Astrocyte (in vitro differentiated cells and primary cell): Measurements from ENCODE around the gene RABGAP1L. TPM values are rescaled to one million over a fixed set of nuclear protein-coding genes. Genes with fewer than 3 reads are reported as not detected.

Source experiments
- DNase-seq: peaks from one replicate; pipeline ENCODE4 v3.0.0-alpha.2; 2010; ENCODE audit warnings: low read depth
- FAIRE-seq: peaks from 2 replicates; lab custom pipeline; 2011; peaks lifted over from hg19 to GRCh38; lab: Jason Lieb, UNC
- H2AFZ ChIP-seq: 2 replicates; pipeline ENCODE4 v1.6.0; 2012; ENCODE audit warnings: low read depth, low read length, inconsistent platforms
- H3K27ac ChIP-seq: 2 replicates; pipeline ENCODE4 v1.5.1; 2011; ENCODE audit warnings: low read depth, low read length, inconsistent platforms
- H3K27me3 ChIP-seq: 2 replicates; pipeline ENCODE4 v1.6.0; 2011; ENCODE audit warnings: low read length, inconsistent platforms; ENCODE audit not compliant: insufficient read depth
- H3K36me3 ChIP-seq: 2 replicates; pipeline ENCODE4 v1.5.1; 2011; ENCODE audit warnings: low read length, inconsistent platforms; ENCODE audit not compliant: insufficient read depth
- H3K4me1 ChIP-seq: 2 replicates; pipeline ENCODE4 v1.5.1; 2011; ENCODE audit warnings: low read length, inconsistent platforms; ENCODE audit not compliant: insufficient read depth
- H3K4me2 ChIP-seq: 2 replicates; pipeline ENCODE4 v1.6.0; 2012; ENCODE audit warnings: low read length, inconsistent platforms
- H3K4me3 ChIP-seq: 2 replicates; pipeline ENCODE4 v1.5.1; 2011; ENCODE audit warnings: low read depth, mild to moderate bottlenecking, low read length, inconsistent platforms; ENCODE audit not compliant: insufficient read depth
- H3K79me2 ChIP-seq: 2 replicates; pipeline ENCODE4 v1.6.0; 2012; ENCODE audit warnings: mild to moderate bottlenecking, low read length, inconsistent platforms; ENCODE audit not compliant: insufficient read depth
- H3K9ac ChIP-seq: 2 replicates; pipeline ENCODE4 v1.6.0; 2012; ENCODE audit warnings: mild to moderate bottlenecking, low read length, inconsistent platforms
- H3K9me3 ChIP-seq: 2 replicates; pipeline ENCODE4 v1.5.1; 2012; ENCODE audit warnings: low read depth, mild to moderate bottlenecking, low read length, inconsistent platforms; ENCODE audit not compliant: insufficient read depth
- H4K20me1 ChIP-seq: 2 replicates; pipeline ENCODE4 v1.6.0; 2012; ENCODE audit warnings: low read length, inconsistent platforms; ENCODE audit not compliant: insufficient read depth
- H3K27ac Mint-ChIP-seq: one replicate; pipeline ENCODE4 v1.8.0; 2021; ENCODE audit warnings: mild to moderate bottlenecking, mixed read lengths; ENCODE audit not compliant: unreplicated experiment
- H3K27me3 Mint-ChIP-seq: one replicate; pipeline ENCODE4 v1.8.0; 2021; ENCODE audit warnings: low read depth, mixed read lengths; ENCODE audit not compliant: unreplicated experiment
- H3K36me3 Mint-ChIP-seq: one replicate; pipeline ENCODE4 v1.8.0; 2021; ENCODE audit warnings: low read depth, mixed read lengths; ENCODE audit not compliant: unreplicated experiment
- H3K4me1 Mint-ChIP-seq: one replicate; pipeline ENCODE4 v1.8.0; 2021; ENCODE audit warnings: low read depth, mixed read lengths; ENCODE audit not compliant: unreplicated experiment
- H3K4me3 Mint-ChIP-seq: one replicate; pipeline ENCODE4 v1.8.0; 2021; ENCODE audit warnings: mild to moderate bottlenecking, moderate library complexity, mixed read lengths; ENCODE audit not compliant: unreplicated experiment
- H3K9me3 Mint-ChIP-seq: one replicate; pipeline ENCODE4 v1.8.0; 2021; ENCODE audit warnings: mild to moderate bottlenecking, mixed read lengths; ENCODE audit not compliant: unreplicated experiment
- EZH2 ChIP-seq: IDR thresholded peaks from 2 replicates; pipeline ENCODE4 v1.6.1; 2012; ENCODE audit warnings: mild to moderate bottlenecking, low read length, inconsistent platforms; ENCODE audit not compliant: insufficient read depth
- total RNA-seq: library from RNA; stranded (reverse); gene quantifications from 2 replicates; pipeline ENCODE4 v1.2.1, GENCODE V29; 2021
- TF ChIP-seq, protein P1 (sequence below): IDR thresholded peaks from 2 replicates; pipeline ENCODE4 v1.5.1; 2011; ENCODE audit warnings: low read depth, mild to moderate bottlenecking, inconsistent platforms, low read length, moderate library complexity; ENCODE audit not compliant: insufficient read depth

Gene RABGAP1L
- total RNA-seq, 1 donor from 2014 or later, result 40.2 TPM

DNA sequence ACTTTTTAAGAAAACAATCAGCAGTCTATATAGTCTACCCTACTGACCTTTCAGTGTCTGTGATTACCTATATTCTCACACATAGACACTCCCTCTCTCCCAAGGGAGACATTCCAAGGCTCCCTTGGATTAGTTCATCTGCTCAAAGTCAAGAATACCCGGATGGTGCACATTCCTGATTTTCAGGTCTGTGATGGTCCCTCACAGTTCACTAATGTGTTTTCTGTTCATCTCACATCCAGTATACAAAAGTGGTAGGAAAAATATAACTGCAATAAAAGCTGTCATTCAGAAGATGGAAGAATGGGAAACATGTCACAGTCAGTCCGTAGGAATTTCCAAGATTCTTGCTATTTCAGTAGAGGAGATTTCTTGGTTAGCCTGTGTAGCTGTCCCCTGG is 616.3 kb downstream of the RABGAP1L start:
- Histone ChIP-seq H3K9me3 (no peaks in the 10 kb centered on the region), H3K4me2 (no peak overlapping the region), H3K36me3 (no peaks in the 10 kb centered on the region), H4K20me1 (no peaks in the 10 kb centered on the region), H3K27me3 (peaks cover 3% of the 10 kb centered on the region), H3K4me1 (no peaks in the 10 kb centered on the region), H3K79me2 (no peaks in the 10 kb centered on the region), H3K4me3 (no peak overlapping the region), H3K9ac (no peak overlapping the region), H2AFZ (no peak overlapping the region), H3K27ac (no peak overlapping the region)
- DNase-seq (no peak), FAIRE-seq (no peak)
- no peaks in the 10 kb centered on the region for H3K9me3 Mint-ChIP-seq
- peaks cover 3% of the 10 kb centered on the region for H3K4me1 Mint-ChIP-seq
- H3K27ac Mint-ChIP-seq, result no peak overlapping the region
- H3K4me3 Mint-ChIP-seq, result no peak overlapping the region
- no peaks in the 10 kb centered on the region for H3K36me3 Mint-ChIP-seq
- TF ChIP-seq EZH2, result no peak
- TF ChIP-seq, protein P1, sequence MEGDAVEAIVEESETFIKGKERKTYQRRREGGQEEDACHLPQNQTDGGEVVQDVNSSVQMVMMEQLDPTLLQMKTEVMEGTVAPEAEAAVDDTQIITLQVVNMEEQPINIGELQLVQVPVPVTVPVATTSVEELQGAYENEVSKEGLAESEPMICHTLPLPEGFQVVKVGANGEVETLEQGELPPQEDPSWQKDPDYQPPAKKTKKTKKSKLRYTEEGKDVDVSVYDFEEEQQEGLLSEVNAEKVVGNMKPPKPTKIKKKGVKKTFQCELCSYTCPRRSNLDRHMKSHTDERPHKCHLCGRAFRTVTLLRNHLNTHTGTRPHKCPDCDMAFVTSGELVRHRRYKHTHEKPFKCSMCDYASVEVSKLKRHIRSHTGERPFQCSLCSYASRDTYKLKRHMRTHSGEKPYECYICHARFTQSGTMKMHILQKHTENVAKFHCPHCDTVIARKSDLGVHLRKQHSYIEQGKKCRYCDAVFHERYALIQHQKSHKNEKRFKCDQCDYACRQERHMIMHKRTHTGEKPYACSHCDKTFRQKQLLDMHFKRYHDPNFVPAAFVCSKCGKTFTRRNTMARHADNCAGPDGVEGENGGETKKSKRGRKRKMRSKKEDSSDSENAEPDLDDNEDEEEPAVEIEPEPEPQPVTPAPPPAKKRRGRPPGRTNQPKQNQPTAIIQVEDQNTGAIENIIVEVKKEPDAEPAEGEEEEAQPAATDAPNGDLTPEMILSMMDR, result no peak
- no peaks in the 10 kb centered on the region for H3K27me3 Mint-ChIP-seq

DNA sequence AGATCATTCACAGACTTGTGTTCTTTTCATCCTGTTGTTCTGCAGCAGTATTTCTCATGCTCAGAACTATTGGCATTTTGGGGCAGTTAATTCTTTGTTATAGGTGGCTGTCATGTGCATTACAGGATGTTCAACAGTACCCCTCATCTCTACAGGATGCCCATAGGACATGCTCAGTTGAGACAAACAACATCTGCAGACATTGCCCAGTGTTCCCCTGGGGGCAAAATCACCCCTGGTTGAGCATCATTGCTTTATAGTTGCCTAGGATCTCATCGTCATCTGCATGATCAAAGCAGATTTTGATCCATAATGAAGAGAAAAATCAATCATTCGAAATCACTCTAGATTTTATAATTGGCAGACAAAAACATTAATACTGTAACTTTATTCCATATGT is 617.9 kb downstream of the RABGAP1L start:
- no peaks in the 10 kb centered on the region for H3K9me3 ChIP-seq
- no peaks in the 10 kb centered on the region for H3K36me3 ChIP-seq
- H3K27me3 ChIP-seq, result peaks cover 3% of the 10 kb centered on the region
- TF ChIP-seq, protein P1, result no peak
- TF ChIP-seq EZH2, result no peak
- H3K4me1 ChIP-seq, result no peaks in the 10 kb centered on the region
- H4K20me1 ChIP-seq, result no peaks in the 10 kb centered on the region
- no peak overlapping the region for H3K4me2 ChIP-seq
- peaks cover 3% of the 10 kb centered on the region for H3K4me1 Mint-ChIP-seq
- H3K27me3 Mint-ChIP-seq, result no peaks in the 10 kb centered on the region
- no peak overlapping the region for H3K27ac Mint-ChIP-seq
- FAIRE-seq, result no peak
- no peak overlapping the region for H3K9ac ChIP-seq
- no peaks in the 10 kb centered on the region for H3K36me3 Mint-ChIP-seq
- no peak overlapping the region for H2AFZ ChIP-seq
- H3K4me3 ChIP-seq, result no peak overlapping the region
- H3K79me2 ChIP-seq, result no peaks in the 10 kb centered on the region
- H3K9me3 Mint-ChIP-seq, result peaks cover 2% of the 10 kb centered on the region
- DNase-seq, result no peak
- no peak overlapping the region for H3K4me3 Mint-ChIP-seq
- H3K27ac ChIP-seq, result no peak overlapping the region

DNA sequence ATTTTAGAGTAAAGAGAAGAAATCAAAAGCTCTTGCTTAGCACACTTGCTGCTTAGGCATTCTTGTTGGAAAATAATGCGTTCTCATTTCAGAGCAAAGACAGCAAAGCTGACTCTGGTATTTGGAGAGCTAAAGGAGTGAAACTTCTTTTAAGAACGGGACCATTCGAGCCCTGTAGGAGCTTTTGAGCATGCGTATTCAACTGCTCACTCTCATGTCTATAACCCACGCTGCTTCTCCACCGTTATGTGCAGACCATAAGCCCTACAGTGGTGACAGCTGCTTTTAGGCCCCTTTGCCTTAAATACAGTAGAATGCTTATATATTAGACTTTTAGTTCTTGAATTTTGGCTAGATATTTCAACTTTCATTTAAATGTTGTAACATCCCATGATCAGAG is 626.2 kb downstream of the RABGAP1L start:
- Histone ChIP-seq H3K4me3 (no peak overlapping the region), H2AFZ (no peak overlapping the region), H3K9ac (no peak overlapping the region), H3K36me3 (no peaks in the 10 kb centered on the region), H3K4me2 (no peak overlapping the region), H3K4me1 (peaks cover 10% of the 10 kb centered on the region), H3K79me2 (no peaks in the 10 kb centered on the region), H4K20me1 (no peaks in the 10 kb centered on the region), H3K27ac (no peak overlapping the region), H3K27me3 (peaks cover 15% of the 10 kb centered on the region), H3K9me3 (no peaks in the 10 kb centered on the region)
- Mint-ChIP-seq H3K27ac (no peak overlapping the region), H3K4me3 (no peak overlapping the region), H3K27me3 (no peaks in the 10 kb centered on the region), H3K9me3 (peaks cover 3% of the 10 kb centered on the region), H3K4me1 (peaks cover 12% of the 10 kb centered on the region), H3K36me3 (no peaks in the 10 kb centered on the region)
- FAIRE-seq (no peak), DNase-seq (no peak)
- TF ChIP-seq, protein P1, result no peak
- TF ChIP-seq EZH2, result no peak
